ENCODE data around the gene RBBP5. TPM values are rescaled to one million over a fixed set of nuclear protein-coding genes. Genes with fewer than 3 reads are reported as not detected.

RBBP5 gene
- total RNA-seq, 1 donor from 2014 or later: 20.6 TPM

DNA sequence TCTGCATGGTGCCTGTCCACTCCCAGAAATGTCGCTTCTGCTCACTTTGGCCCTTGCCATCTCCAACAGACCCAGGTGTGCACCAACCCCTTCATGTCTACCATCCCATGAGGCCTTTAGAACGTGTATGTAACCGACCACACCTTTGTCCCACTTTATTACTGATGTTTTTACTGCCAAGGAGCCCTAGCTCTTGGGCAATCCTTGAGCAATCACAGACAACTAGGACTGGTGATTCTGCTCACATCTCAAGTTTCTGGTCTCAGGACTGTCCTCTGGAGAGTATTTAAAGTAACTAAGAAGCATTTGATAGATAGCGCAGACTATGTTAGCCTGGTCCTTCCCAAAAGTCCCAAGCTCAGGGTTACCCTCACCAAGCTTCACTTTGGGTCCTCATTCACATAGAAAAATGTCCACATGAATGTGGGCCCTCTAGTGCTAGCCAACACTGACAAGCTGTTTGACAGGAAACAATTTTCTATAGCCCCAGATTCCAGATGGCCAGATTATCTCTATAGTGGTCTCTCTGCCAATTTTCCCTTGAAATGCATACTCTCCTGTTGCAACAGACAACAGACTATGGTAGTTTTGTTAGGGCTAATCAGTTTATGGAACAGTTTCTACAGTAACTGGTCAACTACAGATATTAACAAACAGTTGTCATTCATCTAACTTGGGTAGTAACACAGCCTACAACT, 30.6 kb downstream of the RBBP5 start:
- Mint-ChIP-seq H3K9me3 (ENCODE audit: unreplicated experiment) (no peaks in the 10 kb centered on the region), H3K4me1 (ENCODE audit: low read depth, unreplicated experiment) (no peaks in the 10 kb centered on the region), H3K4me3 (ENCODE audit: unreplicated experiment) (no peak overlapping the region), H3K27ac (ENCODE audit: unreplicated experiment) (no peak overlapping the region), H3K27me3 (ENCODE audit: unreplicated experiment) (no peaks in the 10 kb centered on the region), H3K36me3 (ENCODE audit: unreplicated experiment) (no peaks in the 10 kb centered on the region)
- no peak for DNase-seq
- TF ChIP-seq, protein P1, sequence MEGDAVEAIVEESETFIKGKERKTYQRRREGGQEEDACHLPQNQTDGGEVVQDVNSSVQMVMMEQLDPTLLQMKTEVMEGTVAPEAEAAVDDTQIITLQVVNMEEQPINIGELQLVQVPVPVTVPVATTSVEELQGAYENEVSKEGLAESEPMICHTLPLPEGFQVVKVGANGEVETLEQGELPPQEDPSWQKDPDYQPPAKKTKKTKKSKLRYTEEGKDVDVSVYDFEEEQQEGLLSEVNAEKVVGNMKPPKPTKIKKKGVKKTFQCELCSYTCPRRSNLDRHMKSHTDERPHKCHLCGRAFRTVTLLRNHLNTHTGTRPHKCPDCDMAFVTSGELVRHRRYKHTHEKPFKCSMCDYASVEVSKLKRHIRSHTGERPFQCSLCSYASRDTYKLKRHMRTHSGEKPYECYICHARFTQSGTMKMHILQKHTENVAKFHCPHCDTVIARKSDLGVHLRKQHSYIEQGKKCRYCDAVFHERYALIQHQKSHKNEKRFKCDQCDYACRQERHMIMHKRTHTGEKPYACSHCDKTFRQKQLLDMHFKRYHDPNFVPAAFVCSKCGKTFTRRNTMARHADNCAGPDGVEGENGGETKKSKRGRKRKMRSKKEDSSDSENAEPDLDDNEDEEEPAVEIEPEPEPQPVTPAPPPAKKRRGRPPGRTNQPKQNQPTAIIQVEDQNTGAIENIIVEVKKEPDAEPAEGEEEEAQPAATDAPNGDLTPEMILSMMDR (IDR thresholded peaks at IDR 0.05; ENCODE audit: partially characterized antibody, unreplicated experiment): no peak

DNA sequence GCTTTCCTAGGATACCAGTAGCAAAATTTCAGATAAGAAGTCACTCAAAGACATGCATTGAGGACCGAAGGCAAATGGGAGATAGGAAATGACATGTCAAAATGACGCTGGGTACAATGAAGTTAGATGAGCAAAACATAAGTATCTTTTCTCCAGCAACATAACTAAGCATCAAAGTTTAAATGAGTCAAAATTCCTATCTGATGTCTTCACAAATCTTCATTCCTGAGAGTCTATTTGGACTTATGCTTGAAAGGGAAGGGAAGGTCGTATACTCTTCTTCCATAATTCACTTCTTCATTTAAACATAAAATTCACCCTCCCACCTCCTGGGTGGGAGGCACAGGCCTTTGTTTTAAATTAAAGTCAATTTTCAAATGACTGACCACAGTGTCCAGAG, 33.4 kb downstream of the RBBP5 start:
- TF ChIP-seq, protein P1 (IDR thresholded peaks at IDR 0.05; ENCODE audit: partially characterized antibody, unreplicated experiment): no peak

DNA sequence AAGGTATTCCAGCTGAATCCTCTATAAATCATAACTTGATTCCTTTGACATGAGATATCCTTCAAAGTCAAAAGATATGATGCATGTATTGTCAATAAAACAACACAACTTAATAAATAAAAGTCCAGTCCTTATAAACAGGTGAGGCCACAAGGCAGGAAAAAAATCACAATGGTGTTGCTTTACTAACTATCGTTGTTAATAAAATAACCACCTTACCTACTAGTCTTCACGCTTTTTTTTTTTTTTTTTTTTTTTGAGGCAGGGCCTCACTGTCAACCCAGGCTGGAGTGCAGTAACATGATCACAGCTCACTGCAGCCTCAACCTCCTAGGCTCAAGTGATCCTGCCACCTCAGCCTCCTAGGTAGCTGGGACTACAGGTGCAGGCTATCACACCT, 37.4 kb downstream of the RBBP5 start, which contains the start of gene TMEM81:
TSS of gene TMEM81 (minus strand) at position 101 of the 400 bp plus-strand sequence. CDS start 140 bp downstream, outside the sequence.
- TF ChIP-seq, protein P1 (IDR thresholded peaks at IDR 0.05; ENCODE audit: partially characterized antibody, unreplicated experiment): no peak
- Mint-ChIP-seq H3K27ac (ENCODE audit: unreplicated experiment) (no peak within 1 kb of the TSS), H3K4me1 (ENCODE audit: low read depth, unreplicated experiment) (no peaks in the 10 kb centered on the region), H3K27me3 (ENCODE audit: unreplicated experiment) (no peaks in the 10 kb centered on the region), H3K4me3 (ENCODE audit: unreplicated experiment) (no peak within 1 kb of the TSS), H3K36me3 (ENCODE audit: unreplicated experiment) (no peaks in the 10 kb centered on the region), H3K9me3 (ENCODE audit: unreplicated experiment) (no peaks in the 10 kb centered on the region)
- DNase-seq: no peak

More for the DNA sequence above, 33.4 kb downstream of the RBBP5 start:
- H3K4me3 Mint-ChIP-seq (ENCODE audit: unreplicated experiment): no peak overlapping the region
- no peaks in the 10 kb centered on the region for H3K36me3 Mint-ChIP-seq (ENCODE audit: unreplicated experiment)
- no peaks in the 10 kb centered on the region for H3K9me3 Mint-ChIP-seq (ENCODE audit: unreplicated experiment)
- no peaks in the 10 kb centered on the region for H3K4me1 Mint-ChIP-seq (ENCODE audit: low read depth, unreplicated experiment)
- no peaks in the 10 kb centered on the region for H3K27me3 Mint-ChIP-seq (ENCODE audit: unreplicated experiment)
- DNase-seq: no peak
- H3K27ac Mint-ChIP-seq (ENCODE audit: unreplicated experiment): no peak overlapping the region

DNA sequence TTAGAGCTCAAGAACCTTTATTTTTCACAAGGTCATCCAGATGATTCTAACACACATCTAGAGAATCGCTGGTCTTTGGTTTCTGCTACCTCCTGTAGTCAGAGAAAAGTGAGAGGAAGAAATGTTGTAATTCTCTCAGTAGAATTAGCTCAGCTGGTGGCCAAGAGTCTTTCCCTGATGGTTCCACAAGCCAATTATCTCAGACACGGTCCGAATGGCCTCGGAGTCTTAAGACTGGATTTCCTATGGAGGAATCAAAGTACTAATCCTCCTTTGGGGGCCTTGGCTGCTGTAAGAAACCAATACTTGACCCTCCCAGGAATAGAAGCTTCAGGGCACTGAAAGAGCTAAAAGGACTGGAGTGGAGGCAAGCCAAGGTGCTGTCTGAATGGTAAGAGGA, 39.3 kb downstream of the RBBP5 start:
- Mint-ChIP-seq H3K36me3 (ENCODE audit: unreplicated experiment) (no peaks in the 10 kb centered on the region), H3K9me3 (ENCODE audit: unreplicated experiment) (peaks cover 3% of the 10 kb centered on the region), H3K4me1 (ENCODE audit: low read depth, unreplicated experiment) (no peaks in the 10 kb centered on the region), H3K27ac (ENCODE audit: unreplicated experiment) (no peak overlapping the region), H3K27me3 (ENCODE audit: unreplicated experiment) (no peaks in the 10 kb centered on the region), H3K4me3 (ENCODE audit: unreplicated experiment) (no peak overlapping the region)
- no peak for DNase-seq
- TF ChIP-seq, protein P1 (IDR thresholded peaks at IDR 0.05; ENCODE audit: partially characterized antibody, unreplicated experiment): no peak

DNA sequence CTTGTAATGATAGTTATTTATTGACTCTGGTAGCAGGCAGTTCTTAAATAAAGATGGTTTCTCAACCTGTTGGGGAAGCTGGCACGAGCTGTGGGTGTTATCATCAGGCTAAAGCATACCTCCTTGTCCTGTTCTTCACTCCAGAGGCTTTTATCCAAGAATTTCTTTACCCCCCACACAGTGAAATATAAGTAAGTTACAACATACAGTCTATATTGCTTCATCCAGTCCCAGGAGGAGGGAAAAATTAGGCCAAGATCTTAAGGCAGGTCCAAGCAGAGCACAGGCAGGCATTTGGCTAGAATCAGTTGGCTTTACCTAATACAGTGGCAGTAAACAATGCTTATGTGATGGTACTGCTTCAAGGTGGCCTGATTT, 43.9 kb downstream of the RBBP5 start:
- no peak overlapping the region for H3K4me3 Mint-ChIP-seq (ENCODE audit: unreplicated experiment)
- TF ChIP-seq, protein P1 (IDR thresholded peaks at IDR 0.05; ENCODE audit: partially characterized antibody, unreplicated experiment): no peak
- peaks cover 3% of the 10 kb centered on the region for H3K9me3 Mint-ChIP-seq (ENCODE audit: unreplicated experiment)
- DNase-seq: no peak
- H3K27ac Mint-ChIP-seq (ENCODE audit: unreplicated experiment): no peak overlapping the region
- no peaks in the 10 kb centered on the region for H3K36me3 Mint-ChIP-seq (ENCODE audit: unreplicated experiment)
- H3K27me3 Mint-ChIP-seq (ENCODE audit: unreplicated experiment): peaks cover 6% of the 10 kb centered on the region
- H3K4me1 Mint-ChIP-seq (ENCODE audit: low read depth, unreplicated experiment): peaks cover 2% of the 10 kb centered on the region
